WTC11 (cell line): Measurements from ENCODE around the gene HECTD4.

Source experiments
- FOXP1 ChIP-seq: sonication (generic); formaldehyde crosslinking; IDR thresholded peaks from 2 replicates; pipeline ENCODE4 v1.8.0; 2022; ENCODE audit warnings: missing genetic modification reagents, mild to moderate bottlenecking, moderate library complexity, borderline replicate concordance
- IRF2 ChIP-seq: sonication (generic); formaldehyde crosslinking; IDR thresholded peaks from 2 replicates; pipeline ENCODE4 v1.8.0; 2022; ENCODE audit warnings: low read depth, missing genetic modification reagents, borderline replicate concordance
- ZNF317 ChIP-seq: sonication (generic); formaldehyde crosslinking; IDR thresholded peaks from 2 replicates; pipeline ENCODE4 v1.8.1; 2023; ENCODE audit warnings: low read depth, mild to moderate bottlenecking, moderate library complexity, missing genetic modification reagents, borderline replicate concordance
- TF ChIP-seq, protein P1 (sequence below): fragments of 200-600 bp; IDR thresholded peaks from 2 replicates; pipeline ENCODE4 v1.8.0; 2022; ENCODE audit warnings: antibody characterized with exemption
- TF ChIP-seq, protein P2 (sequence below): sonication (generic); formaldehyde crosslinking; conservative IDR thresholded peaks from 2 replicates; pipeline ENCODE4 v1.8.1; 2022; ENCODE audit warnings: mild to moderate bottlenecking, missing genetic modification reagents

DNA sequence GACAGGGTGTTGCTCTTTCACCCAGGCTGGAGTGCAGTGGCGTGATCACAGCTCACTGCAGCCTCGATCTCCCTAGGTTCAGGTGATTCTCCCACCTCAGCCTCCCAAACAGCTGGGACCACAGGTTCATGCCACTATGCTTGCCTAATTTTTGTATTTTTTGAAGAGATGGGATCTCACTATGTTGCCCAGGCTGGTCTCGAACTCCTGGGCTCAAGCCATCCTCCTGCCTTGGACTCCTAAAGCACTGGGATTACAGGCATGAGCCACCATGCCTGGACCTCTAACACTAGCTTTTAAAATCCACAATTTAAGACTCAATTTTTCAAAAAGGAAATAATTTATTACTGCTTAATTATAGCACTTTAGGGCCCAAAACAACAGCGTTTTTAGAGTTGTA lies 149.0 kb downstream of the HECTD4 start:
- TF ChIP-seq, protein P1, sequence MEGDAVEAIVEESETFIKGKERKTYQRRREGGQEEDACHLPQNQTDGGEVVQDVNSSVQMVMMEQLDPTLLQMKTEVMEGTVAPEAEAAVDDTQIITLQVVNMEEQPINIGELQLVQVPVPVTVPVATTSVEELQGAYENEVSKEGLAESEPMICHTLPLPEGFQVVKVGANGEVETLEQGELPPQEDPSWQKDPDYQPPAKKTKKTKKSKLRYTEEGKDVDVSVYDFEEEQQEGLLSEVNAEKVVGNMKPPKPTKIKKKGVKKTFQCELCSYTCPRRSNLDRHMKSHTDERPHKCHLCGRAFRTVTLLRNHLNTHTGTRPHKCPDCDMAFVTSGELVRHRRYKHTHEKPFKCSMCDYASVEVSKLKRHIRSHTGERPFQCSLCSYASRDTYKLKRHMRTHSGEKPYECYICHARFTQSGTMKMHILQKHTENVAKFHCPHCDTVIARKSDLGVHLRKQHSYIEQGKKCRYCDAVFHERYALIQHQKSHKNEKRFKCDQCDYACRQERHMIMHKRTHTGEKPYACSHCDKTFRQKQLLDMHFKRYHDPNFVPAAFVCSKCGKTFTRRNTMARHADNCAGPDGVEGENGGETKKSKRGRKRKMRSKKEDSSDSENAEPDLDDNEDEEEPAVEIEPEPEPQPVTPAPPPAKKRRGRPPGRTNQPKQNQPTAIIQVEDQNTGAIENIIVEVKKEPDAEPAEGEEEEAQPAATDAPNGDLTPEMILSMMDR = no peak
- TF ChIP-seq, protein P2, sequence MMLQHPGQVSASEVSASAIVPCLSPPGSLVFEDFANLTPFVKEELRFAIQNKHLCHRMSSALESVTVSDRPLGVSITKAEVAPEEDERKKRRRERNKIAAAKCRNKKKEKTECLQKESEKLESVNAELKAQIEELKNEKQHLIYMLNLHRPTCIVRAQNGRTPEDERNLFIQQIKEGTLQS (CRISPR knock-in tag) = no peak
- TF ChIP-seq IRF2 (CRISPR knock-in tag) = no peak
- no peak for TF ChIP-seq ZNF317 (CRISPR knock-in tag)
- TF ChIP-seq FOXP1 (CRISPR knock-in tag) = no peak
